Esophagus (tissue), 2 donors: ENCODE measurements around the gene ADGRF5. TPM values are rescaled to one million over a fixed set of nuclear protein-coding genes. Genes with fewer than 3 reads are reported as not detected.
"Not testable (repeated sequence)": the region's sequence is repeated elsewhere in the genome, so short reads cannot be mapped to it uniquely, and the experiment has no call there.

ENCODE experiments used
- H3K27ac ChIP-seq, 2 donors: one replicate each; pipeline ENCODE4 v1.5.1; 2013; ENCODE audit warnings: low read depth in 2 of 2, mild to moderate bottlenecking in 2 of 2, inconsistent platforms in 1 of 2, low read length in 1 of 2, moderate library complexity in 1 of 2
- H3K27me3 ChIP-seq, 2 donors: one replicate each; pipeline ENCODE4 v1.6.1; 2013; ENCODE audit warnings: low read length in 2 of 2, control low read depth in 1 of 2, mild to moderate bottlenecking in 1 of 2; ENCODE audit not compliant: insufficient read depth in 2 of 2, control insufficient read depth in 1 of 2
- H3K36me3 ChIP-seq, 2 donors: one replicate each; pipeline ENCODE4 v1.6.1; 2013; ENCODE audit warnings: low read length in 1 of 2; ENCODE audit not compliant: control insufficient read depth in 2 of 2, insufficient read depth in 2 of 2
- H3K4me1 ChIP-seq, 2 donors: one replicate each; pipeline ENCODE4 v1.6.1; 2013; ENCODE audit warnings: low read length in 1 of 2; ENCODE audit not compliant: control insufficient read depth in 2 of 2, insufficient read depth in 2 of 2
- H3K4me3 ChIP-seq, 2 donors: one replicate each; pipeline ENCODE4 v1.5.1; 2013; ENCODE audit warnings: low read length in 2 of 2, mild to moderate bottlenecking in 2 of 2, low read depth in 1 of 2, moderate library complexity in 1 of 2
- H3K9me3 ChIP-seq, 2 donors: one replicate each; pipeline ENCODE4 v1.6.1; 2013; ENCODE audit warnings: mild to moderate bottlenecking in 2 of 2, low read depth in 1 of 2, low read length in 1 of 2, moderate library complexity in 1 of 2; ENCODE audit not compliant: control insufficient read depth in 2 of 2, insufficient read depth in 1 of 2
- WGBS, 2 donors: extraction: QIAGEN DNeasy Blood & Tissue Kit; methylation state at CpG; one replicate each; pipeline ENCODE4 v1.1.7; 2013; 5-methylcytosine and 5-hydroxymethylcytosine counted together
- polyA plus RNA-seq, 2 donors: library from polyadenylated mRNA; stranded (reverse); fragments of 200-250 nt; gene quantifications; one replicate each; pipeline ENCODE4 v1.2.3, GENCODE V29; 2013
- donor health status: healthy with polysubstance abuse.
- donor health status: Bipolar disorder and iron deficiency.

Gene ADGRF5
- polyA plus RNA-seq, 2 donors = 1.7 to 2.2 TPM

GRCh38 chr6:46848684-46849360, 72.9 kb downstream of the ADGRF5 start:
- Histone ChIP-seq H3K9me3 (no peaks in the 10 kb centered on the region), H3K36me3 (no peaks in the 10 kb centered on the region), H3K27me3 (no peaks in the 10 kb centered on the region), H3K4me3 (no peak overlapping the region), H3K4me1 (no peaks in the 10 kb centered on the region), H3K27ac (no peak overlapping the region)
- 6% methylated on average over 25 of the region's 25 CpGs for WGBS, 2 donors

- H3K27me3 ChIP-seq = no peaks in the 10 kb centered on the region
- H3K36me3 ChIP-seq = no peaks in the 10 kb centered on the region
- H3K4me1 ChIP-seq = no peaks in the 10 kb centered on the region
- H3K4me3 ChIP-seq = no peak overlapping the region
- no peak overlapping the region for H3K27ac ChIP-seq
- H3K9me3 ChIP-seq = no peaks in the 10 kb centered on the region
- WGBS, 2 donors = 62 to 74% methylated on average over 5 of the region's 5 CpGs
Observed at GRCh38 chr6:46845126-46845525, 76.6 kb downstream of the ADGRF5 start.

DNA sequence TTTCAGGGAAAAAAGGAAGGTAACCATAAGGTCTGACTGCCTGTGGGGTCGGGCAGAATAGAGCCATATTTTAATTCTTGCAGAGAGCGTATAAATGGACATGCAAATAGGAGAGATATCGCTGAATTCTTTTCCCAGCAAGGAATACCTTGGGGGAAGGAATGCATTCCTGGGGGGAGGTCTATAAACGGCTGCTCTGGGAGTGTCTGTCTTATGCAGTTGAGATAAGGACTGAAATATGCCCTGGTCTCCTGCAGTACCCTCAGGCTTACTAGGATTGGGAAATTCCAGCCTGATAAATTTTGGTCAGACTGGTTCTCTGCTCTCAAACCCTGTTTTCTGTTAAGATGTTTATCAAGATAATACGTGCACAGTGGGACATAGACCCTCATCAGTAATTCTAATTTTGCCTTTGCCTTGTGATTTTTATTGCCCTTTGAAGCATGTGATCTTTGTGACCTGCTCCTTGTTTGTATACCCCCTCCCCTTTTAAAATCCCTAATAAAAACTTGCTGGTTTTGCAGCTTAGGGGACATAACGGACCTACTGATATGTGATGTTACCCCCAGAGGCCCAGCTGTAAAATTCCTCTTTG, 79.4 kb downstream of the ADGRF5 start:
- 85 to 90% methylated on average over 6 of the region's 6 CpGs for WGBS, 2 donors
- H3K9me3 ChIP-seq, H3K4me3 ChIP-seq, H3K36me3 ChIP-seq, H3K27ac ChIP-seq, H3K4me1 ChIP-seq, H3K27me3 ChIP-seq: not testable (repeated sequence)

- no peaks in the 10 kb centered on the region for H3K4me1 ChIP-seq
- H3K27me3 ChIP-seq = no peaks in the 10 kb centered on the region
- H3K4me3 ChIP-seq = no peak overlapping the region
- no peaks in the 10 kb centered on the region for H3K9me3 ChIP-seq
- WGBS, 2 donors = 98% methylated on average over 2 of the region's 2 CpGs
- no peaks in the 10 kb centered on the region for H3K36me3 ChIP-seq
- H3K27ac ChIP-seq = no peak overlapping the region
Observed at GRCh38 chr6:46838033-46838432, 83.7 kb downstream of the ADGRF5 start.

GRCh38 chr6:46834991-46835390, 86.7 kb downstream of the ADGRF5 start:
- not testable (repeated sequence) for H3K4me1 ChIP-seq, H3K27me3 ChIP-seq, H3K36me3 ChIP-seq, H3K4me3 ChIP-seq, H3K27ac ChIP-seq, H3K9me3 ChIP-seq
- WGBS, 2 donors = 96 to 100% methylated on average over 2 of the region's 2 CpGs

DNA sequence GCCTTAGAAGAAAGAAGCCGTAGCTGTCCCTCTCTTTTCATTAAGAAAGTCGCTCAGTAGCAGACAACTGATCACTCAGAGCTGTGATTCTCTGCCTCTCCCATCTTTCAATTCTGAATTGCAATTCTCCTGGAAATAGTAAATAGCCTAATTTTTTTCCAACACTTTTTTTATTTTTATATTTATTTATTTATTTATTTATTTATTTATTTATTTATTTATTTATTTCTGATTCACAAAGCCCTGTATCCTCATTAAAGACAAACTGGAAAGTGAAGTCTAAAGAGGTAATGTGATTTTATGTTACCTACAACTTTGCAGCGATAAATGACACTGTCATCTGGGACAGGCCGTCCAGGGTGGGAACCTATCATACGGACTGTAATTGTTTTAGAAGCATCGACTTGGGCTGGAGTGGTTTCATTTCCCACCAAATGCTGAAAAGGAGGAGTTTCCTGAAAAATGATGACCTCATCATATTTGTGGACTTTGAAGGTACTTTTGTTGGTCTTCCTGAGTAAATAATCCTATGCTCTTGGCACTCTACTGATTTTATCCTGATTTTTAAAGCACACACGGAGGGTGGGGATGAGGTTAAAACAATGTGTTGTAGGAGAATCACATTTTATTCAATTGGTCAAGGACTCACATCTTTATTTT, 87.4 kb downstream of the ADGRF5 start:
- not testable (repeated sequence) for H3K36me3 ChIP-seq, H3K27ac ChIP-seq, H3K27me3 ChIP-seq, H3K4me3 ChIP-seq, H3K4me1 ChIP-seq, H3K9me3 ChIP-seq
- WGBS, 2 donors = 59 to 64% methylated on average over 7 of the region's 7 CpGs

- H3K27me3 ChIP-seq = no peaks in the 10 kb centered on the region
- H3K9me3 ChIP-seq = no peaks in the 10 kb centered on the region
- H3K36me3 ChIP-seq = no peaks in the 10 kb centered on the region
- no peak overlapping the region for H3K27ac ChIP-seq
- H3K4me1 ChIP-seq = no peaks in the 10 kb centered on the region
- no peak overlapping the region for H3K4me3 ChIP-seq
- 87 to 89% methylated on average over 3 of the region's 3 CpGs for WGBS, 2 donors
Observed at GRCh38 chr6:46832816-46833215, 88.9 kb downstream of the ADGRF5 start.

DNA sequence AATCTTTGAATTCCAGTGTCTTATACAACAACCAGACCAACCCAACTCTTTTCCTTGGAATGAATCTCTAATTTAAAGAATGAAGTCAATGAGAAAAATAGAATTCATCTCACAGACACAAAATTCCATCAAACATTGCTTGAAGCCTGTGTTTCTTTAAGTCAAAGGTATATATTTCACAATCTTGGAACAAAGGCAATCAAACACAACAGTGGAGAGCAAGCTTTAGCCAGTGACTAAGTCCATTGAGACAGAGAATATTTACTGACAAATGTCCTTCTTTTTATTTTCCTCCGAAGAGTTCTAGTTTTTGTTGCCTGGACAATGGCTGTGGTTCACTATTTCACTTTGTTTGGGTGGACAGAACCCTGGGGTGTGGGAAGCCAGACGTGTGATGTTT, 92.8 kb downstream of the ADGRF5 start:
- no peaks in the 10 kb centered on the region for H3K36me3 ChIP-seq
- H3K4me1 ChIP-seq = no peaks in the 10 kb centered on the region
- H3K9me3 ChIP-seq = no peaks in the 10 kb centered on the region
- H3K4me3 ChIP-seq = no peak overlapping the region
- no peaks in the 10 kb centered on the region for H3K27me3 ChIP-seq
- no peak overlapping the region for H3K27ac ChIP-seq
- 65 to 74% methylated on average over 2 of the region's 2 CpGs for WGBS, 2 donors

- H3K4me1 ChIP-seq = peaks cover 0 to 4% of the 10 kb centered on the region in 2 donors
- H3K27me3 ChIP-seq = no peaks in the 10 kb centered on the region
- no peaks in the 10 kb centered on the region for H3K9me3 ChIP-seq
- WGBS, 2 donors = 41 to 48% methylated on average over 4 of the region's 4 CpGs
- H3K27ac ChIP-seq = no peak overlapping the region
- H3K4me3 ChIP-seq = no peak overlapping the region
- no peaks in the 10 kb centered on the region for H3K36me3 ChIP-seq
Observed at GRCh38 chr6:46821458-46821881, 100.3 kb downstream of the ADGRF5 start.

DNA sequence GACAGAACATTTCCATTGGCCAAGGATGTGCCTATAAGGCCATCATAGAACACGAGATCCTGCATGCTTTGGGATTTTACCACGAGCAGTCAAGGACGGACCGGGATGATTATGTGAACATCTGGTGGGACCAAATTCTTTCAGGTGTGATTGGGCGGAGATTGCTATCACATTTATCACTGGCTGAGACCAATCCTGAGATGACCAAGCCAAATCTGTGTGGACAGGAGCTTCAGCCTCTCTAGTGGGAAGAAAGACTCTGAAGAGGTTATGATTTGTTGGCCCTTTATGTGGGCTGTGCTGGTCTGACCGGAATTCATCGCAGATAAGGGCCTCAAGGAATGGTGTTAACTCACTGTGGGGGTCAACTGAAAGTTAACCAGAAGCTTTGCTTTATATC, 102.2 kb downstream of the ADGRF5 start:
- Histone ChIP-seq H3K9me3 (peaks cover 0 to 3% of the 10 kb centered on the region in 2 donors), H3K36me3 (no peaks in the 10 kb centered on the region), H3K4me1 (peaks cover 0 to 4% of the 10 kb centered on the region in 2 donors), H3K27me3 (no peaks in the 10 kb centered on the region), H3K27ac (no peak overlapping the region), H3K4me3 (no peak overlapping the region)
- WGBS, 2 donors = 92 to 93% methylated on average over 7 of the region's 7 CpGs
